CD14-positive monocyte (primary cell): ENCODE measurements around the gene RREB1. TPM values are rescaled to one million over a fixed set of nuclear protein-coding genes. Genes with fewer than 3 reads are reported as not detected.
A peak's percentile ranks its signal among the peaks of the same experiment; 100 is the strongest.

Experiments
- DNase-seq, 3 donors: peaks; one replicate each; pipeline ENCODE4 v3.0.0-alpha.2; 2011 to 2022
- H2AFZ ChIP-seq: 2 replicates; pipeline ENCODE4 v1.6.0; 2012; ENCODE audit warnings: mild to moderate bottlenecking, low read depth, low read length, inconsistent platforms; ENCODE audit not compliant: insufficient read depth, poor library complexity, severe bottlenecking
- H3K27ac ChIP-seq, 2 donors: 1 replicate in 1 of 2; 2 replicates in 1 of 2; pipeline ENCODE4 v1.5.1; 2012 to 2013; ENCODE audit warnings: low read length in 2 of 2, control low read depth in 1 of 2, inconsistent platforms in 1 of 2, low read depth in 1 of 2, mild to moderate bottlenecking in 1 of 2
- H3K27me3 ChIP-seq, 2 donors: one replicate each; pipeline versions ENCODE4 v1.6.0 to v1.6.1; 2011 to 2013; ENCODE audit warnings: low read length in 2 of 2; ENCODE audit not compliant: control insufficient read depth in 2 of 2, insufficient read depth in 2 of 2
- H3K36me3 ChIP-seq, 2 donors: replicated peaks in 1 of 2; 1 replicate in 1 of 2; 2 replicates in 1 of 2; pipeline versions ENCODE4 v1.5.1 to v1.6.1; 2012 to 2013; ENCODE audit warnings: low read length in 2 of 2, control low read depth in 1 of 2, inconsistent platforms in 1 of 2, mild to moderate bottlenecking in 1 of 2; ENCODE audit not compliant: insufficient read depth in 2 of 2, control insufficient read depth in 1 of 2
- H3K4me1 ChIP-seq, 2 donors: 1 replicate in 1 of 2; 2 replicates in 1 of 2; pipeline versions ENCODE4 v1.5.1 to v1.6.1; 2012 to 2013; ENCODE audit warnings: low read length in 2 of 2, control low read depth in 1 of 2, inconsistent platforms in 1 of 2, mild to moderate bottlenecking in 1 of 2, moderate library complexity in 1 of 2; ENCODE audit not compliant: insufficient read depth in 2 of 2, control insufficient read depth in 1 of 2
- H3K4me2 ChIP-seq: replicated peaks from 2 replicates; pipeline ENCODE3; 2012; ENCODE audit warnings: low read length, moderate library complexity, mild to moderate bottlenecking; ENCODE audit not compliant: poor library complexity, severe bottlenecking; ENCODE audit errors: extremely low read depth
- H3K4me3 ChIP-seq, 3 experiments: fragments of 200-600 bp in 1 of 3; sonication (generic) in 1 of 3; replicated peaks in 1 of 3; 1 replicate in 2 of 3; 2 replicates in 1 of 3; pipeline ENCODE4 v1.5.1; 2011 to 2013; ENCODE audit warnings: low read length in 3 of 3, mild to moderate bottlenecking in 3 of 3, control low read depth in 2 of 3, low read depth in 2 of 3, inconsistent platforms in 1 of 3, moderate library complexity in 1 of 3
- H3K79me2 ChIP-seq: 2 replicates; pipeline ENCODE4 v1.6.0; 2012; ENCODE audit warnings: mild to moderate bottlenecking, control low read depth, inconsistent platforms, low read length, moderate library complexity; ENCODE audit not compliant: insufficient read depth
- H3K9ac ChIP-seq: 2 replicates; pipeline ENCODE4 v1.6.0; 2017; ENCODE audit warnings: low read length, mild to moderate bottlenecking; ENCODE audit not compliant: insufficient read depth, poor library complexity, severe bottlenecking
- H3K9me3 ChIP-seq, 2 donors: replicated peaks in 1 of 2; 1 replicate in 1 of 2; 2 replicates in 1 of 2; pipeline versions ENCODE4 v1.5.1 to v1.6.1; 2012 to 2013; ENCODE audit warnings: low read length in 2 of 2, control low read depth in 1 of 2; ENCODE audit not compliant: control insufficient read depth in 1 of 2, insufficient read depth in 1 of 2
- H4K20me1 ChIP-seq: 2 replicates; pipeline ENCODE4 v1.6.0; 2012; ENCODE audit warnings: mild to moderate bottlenecking, low read length, control low read depth, moderate library complexity; ENCODE audit not compliant: insufficient read depth
- H3K27ac Mint-ChIP-seq, 7 donors: one replicate each; pipeline ENCODE4 v1.8.0; 2020; ENCODE audit warnings: mild to moderate bottlenecking in 7 of 7, mixed read lengths in 7 of 7, moderate library complexity in 6 of 7, inconsistent platforms in 2 of 7
- H3K27me3 Mint-ChIP-seq, 3 donors: one replicate each; pipeline ENCODE4 v1.8.0; 2021 to 2022; ENCODE audit warnings: low read depth in 3 of 3, mild to moderate bottlenecking in 3 of 3, mixed read lengths in 3 of 3, moderate library complexity in 3 of 3, inconsistent platforms in 1 of 3
- H3K36me3 Mint-ChIP-seq, 2 donors: one replicate each; pipeline ENCODE4 v1.8.0; 2020; ENCODE audit warnings: mixed read lengths in 2 of 2, inconsistent platforms in 1 of 2, mild to moderate bottlenecking in 1 of 2
- H3K4me1 Mint-ChIP-seq: one replicate; pipeline ENCODE4 v1.8.0; 2020; ENCODE audit warnings: mild to moderate bottlenecking, mixed read lengths
- H3K4me3 Mint-ChIP-seq, 2 donors: one replicate each; pipeline ENCODE4 v1.8.0; 2020; ENCODE audit warnings: mild to moderate bottlenecking in 2 of 2, mixed read lengths in 2 of 2, moderate library complexity in 1 of 2
- H3K9me3 Mint-ChIP-seq, 7 donors: one replicate each; pipeline ENCODE4 v1.8.0; 2020 to 2022; ENCODE audit warnings: mixed read lengths in 7 of 7, mild to moderate bottlenecking in 6 of 7, moderate library complexity in 6 of 7, inconsistent platforms in 2 of 7
- CTCF ChIP-seq: fragments of 200-600 bp; IDR thresholded peaks from one replicate; pipeline ENCODE4 v1.8.0; 2022; ENCODE audit warnings: antibody characterized with exemption, mild to moderate bottlenecking
- WGBS: methylation state at CpG from one replicate; pipeline ENCODE4 v1.1.5; 2013; ENCODE audit warnings: missing lambda C conversion rate; ENCODE audit not compliant: insufficient coverage; 5-methylcytosine and 5-hydroxymethylcytosine counted together
- intact Hi-C, 2 donors: fragments of 100-400 bp; cut with micrococcal nuclease; formaldehyde crosslinking; loops; one replicate each; pipeline versions ENCODE4 v1.15.0 to v1.15.1; 2023
- polyA plus RNA-seq, 3 donors: library from polyadenylated mRNA; depleted of rRNA in 1 of 3; unstranded in 2 of 3; stranded (reverse) in 1 of 3; fragments of 300-500 nt in 2 of 3; fragments of >200 nt in 1 of 3; fragmentation: Illumina TruSeq in 2 of 3; gene quantifications; 1 replicate in 2 of 3; 2 replicates in 1 of 3; pipeline ENCODE4 v1.2.3, GENCODE V29; 2012 to 2021

Gene RREB1
- polyA plus RNA-seq, 3 donors: 2.1 to 15.3 (median 5.6) TPM

- intact Hi-C loops: no loop called here
- peaks cover 0 to 12% (median 4%) of the 10 kb centered on the region in 7 donors for H3K9me3 Mint-ChIP-seq
- peaks cover 6 to 17% of the 10 kb centered on the region in 2 donors for H3K36me3 Mint-ChIP-seq
- Histone ChIP-seq H4K20me1 (no peaks in the 10 kb centered on the region), H3K9ac (no peak overlapping the region), H3K27me3 (no peaks in the 10 kb centered on the region), H3K4me1 (peaks cover 87 to 100% of the 10 kb centered on the region in 2 donors), H3K4me3 (no peak overlapping the region), H3K9me3 (peaks cover 0 to 4% of the 10 kb centered on the region in 2 donors), H2AFZ (no peak overlapping the region), H3K36me3 (no peaks in the 10 kb centered on the region), H3K27ac (peak overlapping the region; percentile 69 to 83), H3K4me2 (no peak overlapping the region), H3K79me2 (peaks cover 28% of the 10 kb centered on the region)
- WGBS: 100% methylated on average over 3 of the region's 4 CpGs
- H3K4me1 Mint-ChIP-seq: peaks cover 95% of the 10 kb centered on the region
- H3K27ac Mint-ChIP-seq: peak overlapping the region; percentile 63 to 97 (median 93)
- H3K4me3 Mint-ChIP-seq: peak overlapping the region in 1 of 2 donors; percentile 39
- TF ChIP-seq CTCF: no peak
- no peak for DNase-seq
- H3K27me3 Mint-ChIP-seq: peaks cover 0 to 3% (median 0%) of the 10 kb centered on the region in 3 donors
Measured at GRCh38 chr6:7256785-7257184, 149.0 kb downstream of the RREB1 start.

- H3K27ac ChIP-seq: no peak overlapping the region
- H3K4me2 ChIP-seq: no peak overlapping the region
- peaks cover 87 to 100% of the 10 kb centered on the region in 2 donors for H3K4me1 ChIP-seq
- no peak overlapping the region for H3K9ac ChIP-seq
- TF ChIP-seq CTCF: no peak
- H3K27ac Mint-ChIP-seq: peak overlapping the region in 3 of 7 donors; percentile 25 to 77 (median 76)
- no peaks in the 10 kb centered on the region for H3K27me3 ChIP-seq
- H4K20me1 ChIP-seq: no peaks in the 10 kb centered on the region
- peaks cover 0 to 5% (median 0%) of the 10 kb centered on the region in 3 donors for H3K27me3 Mint-ChIP-seq
- intact Hi-C loops: no loop called here
- H3K9me3 ChIP-seq: peaks cover 0 to 4% of the 10 kb centered on the region in 2 donors
- no peak overlapping the region for H3K4me3 Mint-ChIP-seq
- WGBS: 99% methylated on average over 14 of the region's 18 CpGs
- no peak overlapping the region for H2AFZ ChIP-seq
- no peaks in the 10 kb centered on the region for H3K36me3 ChIP-seq
- H3K36me3 Mint-ChIP-seq: peaks cover 6 to 17% of the 10 kb centered on the region in 2 donors
- H3K4me1 Mint-ChIP-seq: peaks cover 95% of the 10 kb centered on the region
- H3K4me3 ChIP-seq: no peak overlapping the region
- no peak for DNase-seq
- peaks cover 0 to 12% (median 4%) of the 10 kb centered on the region in 7 donors for H3K9me3 Mint-ChIP-seq
- peaks cover 28% of the 10 kb centered on the region for H3K79me2 ChIP-seq
Measured at GRCh38 chr6:7257521-7258230, 149.9 kb downstream of the RREB1 start.
